OCI-LY1 (cell line): ENCODE data around the gene TCEAL6.

Source experiments
- EZH2 ChIP-seq: fragments of 200-600 bp; sonication (generic), shearing (Covaris generic); IDR thresholded peaks from 2 replicates; pipeline ENCODE4 v1.8.0; 2017; ENCODE audit warnings: borderline replicate concordance, mixed run types, mild to moderate bottlenecking, antibody characterized with exemption, low read length, moderate library complexity, mixed read lengths
- TF ChIP-seq, protein P1 (sequence below): fragments of 200-600 bp; sonication (generic), shearing (Covaris generic); IDR thresholded peaks from 2 replicates; pipeline ENCODE4 v1.5.1; 2017; ENCODE audit warnings: mild to moderate bottlenecking, antibody characterized with exemption, low read length, moderate library complexity, mixed read lengths

DNA sequence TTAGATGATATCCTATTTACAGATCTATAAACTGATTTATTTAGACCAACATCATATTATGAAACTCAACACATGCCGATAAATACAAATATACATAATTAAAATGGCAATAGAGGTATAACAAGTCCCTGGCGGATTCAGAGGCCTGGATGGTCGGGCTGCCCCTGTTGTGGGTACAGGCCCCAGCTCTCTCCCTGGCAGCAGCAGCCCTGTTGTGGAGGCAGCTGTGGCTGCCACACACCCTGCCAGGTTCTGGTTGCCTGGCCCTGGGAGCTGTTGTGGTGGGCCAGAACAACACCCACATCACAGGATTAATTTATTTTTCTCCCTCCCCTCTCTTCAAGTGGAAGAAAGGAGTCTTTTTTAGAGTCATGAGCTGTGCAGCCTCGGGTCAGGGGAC, 28.9 kb downstream of the TCEAL6 start:
- TF ChIP-seq, protein P1, sequence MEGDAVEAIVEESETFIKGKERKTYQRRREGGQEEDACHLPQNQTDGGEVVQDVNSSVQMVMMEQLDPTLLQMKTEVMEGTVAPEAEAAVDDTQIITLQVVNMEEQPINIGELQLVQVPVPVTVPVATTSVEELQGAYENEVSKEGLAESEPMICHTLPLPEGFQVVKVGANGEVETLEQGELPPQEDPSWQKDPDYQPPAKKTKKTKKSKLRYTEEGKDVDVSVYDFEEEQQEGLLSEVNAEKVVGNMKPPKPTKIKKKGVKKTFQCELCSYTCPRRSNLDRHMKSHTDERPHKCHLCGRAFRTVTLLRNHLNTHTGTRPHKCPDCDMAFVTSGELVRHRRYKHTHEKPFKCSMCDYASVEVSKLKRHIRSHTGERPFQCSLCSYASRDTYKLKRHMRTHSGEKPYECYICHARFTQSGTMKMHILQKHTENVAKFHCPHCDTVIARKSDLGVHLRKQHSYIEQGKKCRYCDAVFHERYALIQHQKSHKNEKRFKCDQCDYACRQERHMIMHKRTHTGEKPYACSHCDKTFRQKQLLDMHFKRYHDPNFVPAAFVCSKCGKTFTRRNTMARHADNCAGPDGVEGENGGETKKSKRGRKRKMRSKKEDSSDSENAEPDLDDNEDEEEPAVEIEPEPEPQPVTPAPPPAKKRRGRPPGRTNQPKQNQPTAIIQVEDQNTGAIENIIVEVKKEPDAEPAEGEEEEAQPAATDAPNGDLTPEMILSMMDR, result no peak
- TF ChIP-seq EZH2, result no peak
